ENCODE results near the gene HCLS1.
"Not testable (repeated sequence)": the region's sequence is repeated elsewhere in the genome, so short reads cannot be mapped to it uniquely, and the experiment has no call there.

Gene HCLS1

GRCh38 chr3:121660356-121661171 is at the start of gene HCLS1:
TSS of gene HCLS1 (minus strand) at chr3:121660903. CDS start at chr3:121658347, 2,556 bp downstream.
- no peak for DNase-seq (ENCODE audit: low read depth in 2 of 2)

GRCh38 chr3:121710347-121710746 is 49.6 kb upstream of the HCLS1 start:
- no peak for DNase-seq (ENCODE audit: low read depth in 2 of 2)

GRCh38 chr3:121707531-121708273 is 47.0 kb upstream of the HCLS1 start:
- no peak for DNase-seq (ENCODE audit: low read depth in 2 of 2)

- DNase-seq (ENCODE audit: low read depth in 2 of 2): no peak
These were observed 44.8 kb upstream of the HCLS1 start for GRCh38 chr3:121705541-121705940.

GRCh38 chr3:121703973-121704372 is 43.3 kb upstream of the HCLS1 start:
- DNase-seq (ENCODE audit: low read depth in 2 of 2): no peak

DNA sequence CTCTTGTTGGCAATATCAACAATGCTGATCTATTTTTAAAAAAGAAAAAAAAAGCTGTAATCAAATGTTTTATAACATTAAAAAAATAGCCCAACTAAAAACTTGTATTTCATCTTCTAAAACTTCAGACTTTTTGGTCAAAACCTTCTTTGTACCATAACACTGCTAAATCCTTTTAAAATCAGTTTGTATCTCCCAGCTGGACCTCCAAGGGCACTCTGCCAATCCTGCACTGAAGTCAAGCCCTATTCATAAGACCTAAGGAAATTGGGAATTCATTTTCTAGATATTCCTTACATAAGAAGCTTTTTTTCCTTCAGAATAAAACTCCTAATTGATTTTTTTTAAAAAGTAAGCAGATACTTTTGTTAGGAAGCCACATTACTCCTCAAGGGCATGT is 38.2 kb upstream of the HCLS1 start:
- no peak for DNase-seq (ENCODE audit: low read depth in 2 of 2)

DNA sequence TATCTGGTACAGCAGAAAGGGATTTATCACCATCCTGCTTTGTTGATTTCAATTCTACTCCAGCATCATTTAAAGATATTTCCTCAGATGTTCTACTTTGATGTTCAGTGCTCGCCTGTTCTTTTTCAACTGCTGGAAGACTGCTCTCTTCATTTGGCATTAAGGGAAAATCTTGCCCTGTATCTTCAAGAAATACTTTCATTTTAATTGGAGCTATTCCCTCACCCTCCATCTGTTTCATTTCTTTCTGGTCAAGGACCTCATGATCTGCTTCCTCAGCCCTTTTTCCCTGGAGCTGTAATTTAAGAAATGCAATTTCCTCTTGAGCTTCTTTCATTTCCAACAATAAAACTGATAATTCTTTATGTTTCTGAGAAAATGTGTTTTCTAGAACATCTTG is 37.8 kb upstream of the HCLS1 start:
- DNase-seq (ENCODE audit: low read depth in 2 of 2): no peak

- DNase-seq (ENCODE audit: low read depth in 2 of 2): no peak
These were observed 35.5 kb upstream of the HCLS1 start for GRCh38 chr3:121696186-121696585.

GRCh38 chr3:121692010-121692699 is 31.5 kb upstream of the HCLS1 start:
- no peak for DNase-seq (ENCODE audit: low read depth in 2 of 2)

GRCh38 chr3:121690777-121691405 is 30.2 kb upstream of the HCLS1 start:
- no peak for DNase-seq (ENCODE audit: low read depth in 2 of 2)

- not testable (repeated sequence) for DNase-seq (ENCODE audit: low read depth in 2 of 2)
These were observed 28.0 kb upstream of the HCLS1 start for GRCh38 chr3:121688747-121689146.

DNA sequence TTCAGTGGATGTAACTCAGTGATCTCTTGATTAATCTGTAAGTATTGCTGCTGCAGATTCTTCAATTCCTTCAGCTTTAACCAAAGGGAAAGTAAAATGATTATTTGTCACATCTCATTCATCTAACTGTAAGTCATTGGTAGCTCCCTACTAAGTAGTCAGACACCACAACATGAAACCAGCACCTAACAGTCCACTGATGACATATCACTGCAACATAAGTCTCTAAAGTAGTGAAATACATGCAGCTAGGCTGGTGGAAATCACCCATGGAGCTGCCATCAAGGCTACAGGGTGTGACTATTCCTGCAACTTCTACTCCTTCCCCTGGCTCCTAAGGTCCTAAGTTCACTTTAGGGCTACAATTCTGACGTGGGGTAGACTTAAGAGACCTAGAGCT is 21.1 kb upstream of the HCLS1 start:
- no peak for DNase-seq (ENCODE audit: low read depth in 2 of 2)

DNA sequence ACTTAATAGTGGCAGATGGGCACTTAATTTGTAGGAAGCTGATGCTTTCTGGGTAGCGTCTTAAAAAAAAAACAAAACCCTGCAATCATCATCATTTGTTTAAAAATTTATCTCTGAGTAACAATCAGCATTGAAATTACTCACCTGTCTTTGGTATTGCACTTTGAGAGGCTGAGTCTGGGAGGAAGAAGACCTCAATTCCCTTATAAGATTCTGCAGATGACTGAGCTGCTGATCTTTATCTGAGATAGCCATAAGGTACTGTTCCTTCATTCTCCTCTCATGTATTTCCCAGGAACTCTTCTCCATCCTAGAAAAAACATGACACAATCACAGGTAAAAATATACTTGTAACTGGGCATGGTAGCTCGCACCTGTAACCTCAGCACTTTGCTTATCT is 16.4 kb upstream of the HCLS1 start:
- DNase-seq (ENCODE audit: low read depth in 2 of 2): no peak

DNA sequence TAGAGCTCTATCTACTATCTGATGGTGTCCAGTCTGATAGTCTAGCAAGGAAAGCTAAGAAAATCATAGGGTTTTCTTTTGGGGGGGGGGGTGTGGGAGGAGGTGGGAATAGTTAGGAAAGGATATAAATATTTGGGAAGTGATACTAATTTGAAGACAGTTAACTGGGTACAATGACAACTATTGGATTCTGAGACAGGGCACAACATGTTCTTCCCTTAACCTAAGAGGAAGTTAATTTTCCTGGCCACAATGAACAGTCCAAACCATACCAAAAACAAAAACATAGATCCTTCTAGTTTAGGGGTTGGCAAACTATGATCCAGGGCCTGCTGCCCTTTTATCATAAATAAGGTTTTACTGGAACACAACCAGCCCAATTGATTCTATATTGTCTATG is 10.0 kb upstream of the HCLS1 start:
- no peak for DNase-seq (ENCODE audit: low read depth in 2 of 2)

DNA sequence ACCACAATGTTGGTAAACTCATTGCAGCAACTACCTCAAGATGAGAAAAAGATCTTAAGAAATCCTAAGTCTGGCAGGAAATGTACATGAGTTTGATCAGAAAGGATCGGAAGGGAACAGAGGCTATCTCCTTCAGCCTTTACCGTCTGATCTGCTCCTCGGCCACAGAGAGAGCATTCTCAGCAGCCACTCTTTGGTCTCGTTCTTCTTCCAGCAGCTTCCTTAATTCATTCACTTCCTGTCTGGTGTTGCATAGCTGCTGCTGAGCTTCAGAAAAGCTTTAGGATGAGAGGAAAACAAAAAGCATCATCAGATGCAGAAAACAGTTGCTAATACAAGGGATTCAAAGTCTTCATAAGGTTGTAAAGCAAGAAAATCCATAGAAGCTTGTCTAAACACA is 6.6 kb upstream of the HCLS1 start:
- no peak for DNase-seq (ENCODE audit: low read depth in 2 of 2)

DNA sequence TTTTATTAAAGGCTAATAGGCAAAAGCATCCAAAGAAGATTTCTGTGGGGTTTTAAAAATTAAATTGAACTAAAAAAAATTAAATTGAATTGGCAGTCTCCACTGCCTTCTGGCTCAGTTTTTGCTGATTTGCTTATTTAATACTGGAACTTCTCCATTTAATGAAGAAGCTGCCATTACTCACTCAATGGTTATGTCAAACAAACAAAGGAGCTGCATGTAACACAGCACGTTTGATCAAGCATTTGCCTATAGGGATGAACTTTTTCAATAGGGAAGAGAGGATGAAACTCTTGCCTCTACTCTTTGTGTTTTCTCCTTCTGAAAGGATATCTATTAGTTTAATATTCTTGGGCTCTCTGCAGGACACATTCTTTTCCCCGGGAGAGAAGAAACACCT is 4.8 kb upstream of the HCLS1 start:
- DNase-seq (ENCODE audit: low read depth in 2 of 2): no peak

GRCh38 chr3:121663171-121663847 is 2.6 kb upstream of the HCLS1 start:
- no peak for DNase-seq (ENCODE audit: low read depth in 2 of 2)

DNA sequence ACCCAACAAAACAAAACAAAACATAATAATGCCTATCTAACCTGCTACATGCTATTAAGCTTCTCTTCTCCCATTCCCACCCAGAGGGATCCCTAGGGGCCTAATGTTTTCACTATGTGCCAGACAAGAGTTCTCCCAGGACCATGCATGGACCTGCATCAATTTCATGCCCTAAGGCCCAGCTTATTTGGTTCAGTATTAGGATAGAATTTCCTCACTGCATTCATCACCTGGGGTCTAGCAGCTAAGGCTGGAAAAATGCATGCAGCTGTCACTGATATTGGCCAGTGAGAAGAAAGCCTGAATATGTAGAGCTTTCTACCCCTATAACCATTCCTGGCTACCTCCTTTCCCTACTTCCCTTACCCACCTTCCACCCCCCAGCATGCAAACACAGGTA is 2.0 kb upstream of the HCLS1 start:
- no peak for DNase-seq (ENCODE audit: low read depth in 2 of 2)

DNA sequence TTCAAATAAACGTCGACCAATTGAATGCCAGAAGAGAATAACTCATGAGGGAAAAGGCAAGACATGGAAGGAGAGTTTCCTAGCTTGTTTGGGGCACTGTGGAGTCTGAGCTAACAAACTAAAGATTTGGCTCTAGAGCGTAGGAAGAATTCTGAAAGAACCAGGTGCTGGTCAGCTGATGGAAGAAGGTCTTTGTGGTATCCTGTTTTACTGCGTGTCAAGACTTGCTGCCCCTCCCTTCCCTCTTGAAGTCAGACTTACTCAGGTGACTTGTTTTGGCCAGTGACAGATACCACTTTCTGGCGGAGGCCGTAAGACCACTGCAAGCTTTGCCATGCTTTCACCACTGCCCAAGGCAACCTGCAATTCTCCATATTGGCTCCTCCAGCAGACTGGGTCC is 673 bp upstream of the HCLS1 start:
- DNase-seq (ENCODE audit: low read depth in 2 of 2): no peak

DNA sequence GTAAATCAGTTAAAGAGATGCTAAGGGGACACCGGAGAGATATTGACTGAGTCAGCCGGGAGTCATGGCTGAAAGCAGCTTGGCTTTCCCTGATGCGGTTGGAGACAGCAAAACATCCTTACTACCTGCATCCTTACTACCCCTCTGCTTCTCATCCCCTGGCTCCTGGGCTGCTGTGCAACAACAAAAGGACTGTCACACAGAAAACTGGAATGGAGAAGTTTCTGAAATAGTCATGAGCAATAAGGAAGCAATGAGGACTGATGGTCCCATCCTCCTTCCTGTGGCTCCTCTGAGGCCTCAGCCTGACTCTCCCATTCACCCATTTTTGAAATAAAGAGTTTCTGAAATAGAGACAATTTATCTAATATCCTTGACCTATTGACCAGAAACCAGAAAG is 1.1 kb downstream of the HCLS1 start:
- DNase-seq (ENCODE audit: low read depth in 2 of 2): no peak

- DNase-seq (ENCODE audit: low read depth in 2 of 2): no peak
These were observed 1.8 kb downstream of the HCLS1 start for GRCh38 chr3:121658716-121659435.

All from fibroblast of skin of left quadriceps (primary cell).